HS-27A (cell line): Measurements from ENCODE around the gene BCO1.

Experiments used
- DNase-seq: peaks from one replicate; pipeline ENCODE4 v3.0.0-alpha.2; 2012; ENCODE audit warnings: low read depth, missing footprints

The BCO1 gene

DNA sequence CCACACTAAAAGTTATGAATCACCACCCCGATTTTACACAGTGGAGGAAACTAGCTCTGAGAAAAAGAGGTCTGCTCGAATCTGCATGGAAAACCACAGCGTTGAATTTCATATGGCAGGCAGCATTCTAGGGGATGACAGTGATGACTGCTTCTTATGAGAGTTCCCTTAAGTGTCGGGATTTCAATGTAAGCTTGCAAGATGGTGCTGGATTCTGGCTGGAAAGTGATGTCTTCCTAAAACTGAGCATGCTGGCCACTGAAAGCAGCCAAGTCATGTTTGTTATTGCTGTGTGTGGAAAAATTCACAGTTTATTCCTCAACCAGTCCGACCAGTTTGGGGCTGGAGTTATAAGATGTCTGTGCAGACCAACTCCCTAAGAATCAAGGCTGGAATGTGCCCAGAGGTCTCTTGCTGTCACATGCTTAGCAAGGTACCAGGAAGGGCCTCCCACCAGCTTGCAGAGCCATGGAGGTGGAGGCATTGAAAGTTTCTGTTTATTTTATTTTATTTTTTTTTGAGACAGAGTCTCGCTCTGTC is 39.1 kb downstream of the BCO1 start:
- DNase-seq: no peak

- no peak for DNase-seq
These were observed 40.0 kb downstream of the BCO1 start for GRCh38 chr16:81278526-81278925.

- DNase-seq: no peak
These were observed 40.9 kb downstream of the BCO1 start for GRCh38 chr16:81279392-81279791.

DNA sequence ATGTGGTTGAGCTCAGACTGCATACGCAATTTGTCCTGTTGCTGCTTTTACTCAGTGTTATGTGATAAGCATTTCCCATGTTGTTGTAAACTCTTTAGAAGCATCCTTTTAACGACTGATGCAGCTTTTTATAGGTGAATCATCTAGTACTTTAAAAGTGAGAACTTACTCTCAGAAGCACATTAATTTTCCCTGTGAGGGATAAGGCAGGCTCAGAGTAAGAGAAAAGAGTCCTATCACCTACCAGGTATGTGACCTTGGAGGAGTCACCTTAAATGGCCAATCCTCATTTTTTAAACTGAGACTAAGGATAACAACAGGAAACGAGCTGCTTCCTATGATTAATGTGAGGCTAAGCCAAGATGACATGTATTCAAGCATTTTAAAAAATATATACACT is 41.9 kb downstream of the BCO1 start:
- no peak for DNase-seq

DNA sequence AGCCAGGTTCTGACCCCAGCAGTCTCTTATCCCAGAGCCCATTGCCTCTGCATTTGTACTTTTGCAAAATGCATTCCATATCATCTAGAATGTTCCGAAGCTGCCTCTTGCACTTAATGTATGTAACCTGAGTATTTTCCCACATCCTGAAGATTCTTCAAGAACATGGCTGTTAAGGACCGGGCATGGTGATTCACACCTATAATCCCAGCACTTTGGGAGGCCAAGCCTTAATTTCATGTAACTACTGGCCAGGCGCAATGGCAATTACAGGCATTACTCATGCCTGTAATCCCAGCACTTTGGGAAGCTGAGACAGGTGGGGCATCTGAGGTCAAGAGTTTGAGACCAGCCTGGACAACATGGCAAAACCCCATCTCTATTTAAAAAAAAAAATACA is 44.6 kb downstream of the BCO1 start:
- DNase-seq: no peak

- DNase-seq: no peak
These were observed 46.6 kb downstream of the BCO1 start for GRCh38 chr16:81284995-81285600.

DNA sequence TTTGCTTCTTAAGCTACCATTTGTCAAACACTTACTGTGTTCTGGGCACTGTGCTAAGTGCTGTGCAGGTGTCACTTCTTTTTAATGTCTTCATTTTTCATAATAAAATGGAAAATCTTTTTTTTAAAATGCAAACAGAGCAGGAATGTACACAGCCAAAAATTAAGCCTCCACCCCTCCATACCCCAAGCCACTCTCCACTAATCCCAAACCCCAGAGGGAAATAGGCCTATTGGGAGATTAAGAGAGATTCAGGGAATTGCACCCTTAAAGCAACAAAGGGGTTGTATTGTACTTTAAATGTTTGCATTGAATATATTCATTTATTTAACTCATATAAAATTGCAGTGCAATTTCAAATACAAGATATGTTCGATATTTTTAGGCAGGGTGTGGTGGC is 47.7 kb downstream of the BCO1 start:
- DNase-seq: no peak

DNA sequence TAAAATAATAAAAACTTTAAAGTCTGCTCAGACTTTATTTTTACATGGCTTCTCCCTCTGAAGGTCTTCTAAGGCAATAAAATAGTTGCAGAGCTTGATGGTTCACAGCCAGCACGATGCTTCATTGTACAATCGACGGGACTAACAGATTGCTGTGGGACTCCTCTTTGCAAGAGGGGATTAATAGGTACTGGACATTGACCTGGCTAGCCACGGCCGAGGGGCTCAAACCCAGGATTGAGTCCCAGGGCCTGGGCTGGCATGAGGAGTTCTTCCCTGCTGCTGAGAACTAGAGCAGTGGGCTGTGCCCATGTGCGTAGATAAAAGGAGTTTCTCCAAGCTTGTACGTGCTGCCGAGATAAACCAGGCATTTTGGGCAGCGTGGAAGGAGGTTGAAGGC is 52.6 kb downstream of the BCO1 start:
- no peak for DNase-seq

- no peak for DNase-seq
These were observed 54.4 kb downstream of the BCO1 start for GRCh38 chr16:81292936-81293335.

DNA sequence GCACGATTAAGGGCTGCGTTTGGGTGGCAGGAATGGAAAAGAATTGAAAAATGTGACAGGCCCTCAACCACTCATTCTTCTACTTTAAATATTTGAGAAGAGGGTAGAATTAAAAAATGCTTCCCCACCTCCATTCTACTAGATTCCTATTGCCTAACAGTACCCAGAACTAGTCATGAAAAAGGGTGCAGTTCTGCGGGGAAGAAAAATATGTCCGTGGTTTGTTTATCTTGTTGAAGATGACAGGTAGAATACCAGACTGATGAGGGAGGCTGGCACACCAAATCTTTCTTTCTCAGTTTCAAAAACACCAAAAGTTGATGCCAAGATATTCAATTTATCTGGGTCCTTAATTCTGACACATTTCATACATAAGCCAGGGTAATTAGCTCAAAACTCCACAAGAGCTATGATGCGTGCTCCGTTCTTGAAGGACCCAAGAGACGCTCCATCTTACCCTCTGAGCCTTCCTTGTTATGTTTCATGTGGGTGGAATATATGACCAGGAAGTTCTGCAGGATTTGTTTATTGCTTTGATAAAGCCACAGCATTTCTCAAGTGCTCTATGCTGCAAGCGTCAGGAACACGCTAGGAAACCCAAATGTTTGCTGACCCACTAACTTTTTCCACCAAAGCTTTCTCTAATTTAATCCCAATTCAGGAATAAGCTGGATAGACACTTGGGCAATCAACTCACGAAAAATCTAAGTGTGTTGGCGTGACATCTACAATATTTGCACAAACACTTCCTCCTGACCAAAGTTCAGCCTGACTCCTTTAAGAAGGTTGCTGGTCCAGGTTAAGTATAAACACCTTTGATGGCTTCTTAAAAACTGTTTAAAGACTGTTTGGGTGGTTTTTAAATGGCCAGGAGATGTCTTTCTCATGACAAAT is 55.7 kb downstream of the BCO1 start:
- DNase-seq: no peak

- DNase-seq: no peak
These were observed 58.1 kb downstream of the BCO1 start for GRCh38 chr16:81296631-81297030.

GRCh38 chr16:81307770-81308169 is 69.3 kb downstream of the BCO1 start:
- DNase-seq: no peak

GRCh38 chr16:81310045-81310644 is 71.7 kb downstream of the BCO1 start:
- DNase-seq: no peak

DNA sequence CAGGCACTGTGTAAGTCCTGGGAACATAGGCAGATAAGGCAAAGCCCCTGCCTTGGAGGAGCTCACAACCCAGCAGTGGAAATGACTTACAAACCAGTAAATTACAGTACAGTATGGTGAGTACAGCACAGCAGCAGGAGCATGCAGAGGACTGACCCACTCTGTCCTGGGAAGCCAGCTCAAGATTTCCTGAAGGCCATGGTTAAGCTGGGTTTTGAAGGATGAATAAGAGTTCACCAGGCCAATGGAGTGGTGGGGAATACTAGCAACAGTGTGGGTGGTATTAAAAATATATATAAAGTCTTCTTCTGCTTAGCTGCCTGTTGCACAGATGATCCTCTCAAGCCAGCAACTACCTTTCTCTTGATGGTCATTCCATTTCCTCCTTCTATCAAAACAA is 73.3 kb downstream of the BCO1 start:
- DNase-seq: no peak

- no peak for DNase-seq
These were observed 75.5 kb downstream of the BCO1 start for GRCh38 chr16:81313701-81314602.

DNA sequence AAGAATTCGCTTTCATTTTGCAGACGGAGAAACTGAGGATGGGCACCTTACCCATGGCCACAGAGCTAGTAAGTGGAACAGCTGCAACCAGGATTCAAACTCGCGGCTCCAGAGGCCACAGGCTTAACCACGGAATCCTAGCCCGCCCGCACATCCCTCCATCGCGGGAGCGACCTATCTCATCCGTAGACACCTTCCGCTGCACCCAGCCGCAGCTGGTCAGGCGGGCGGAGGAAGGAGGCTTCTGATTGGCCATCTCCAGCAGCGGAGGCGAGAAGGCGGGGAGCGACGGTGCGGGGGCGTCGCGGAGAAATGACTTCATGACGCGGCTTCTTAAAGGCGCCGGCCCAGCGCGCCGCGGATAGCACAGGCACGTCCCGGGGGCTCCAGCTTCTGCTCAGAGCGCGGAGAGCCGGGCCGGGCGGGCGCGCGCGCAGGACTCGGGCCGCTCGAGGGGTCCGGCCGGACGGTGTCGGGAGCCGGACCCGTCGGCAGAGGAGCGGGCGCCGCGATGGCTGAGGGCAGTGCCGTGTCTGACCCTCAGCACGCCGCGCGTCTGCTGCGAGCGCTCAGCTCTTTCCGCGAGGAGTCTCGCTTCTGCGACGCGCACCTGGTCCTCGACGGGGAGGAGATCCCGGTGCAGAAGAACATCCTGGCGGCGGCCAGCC is 76.2 kb downstream of the BCO1 start, which contains the start of gene GAN:
TSS of gene GAN (plus strand) at position 360 of the 668 bp plus-strand sequence. CDS start at position 512, 152 bp downstream.
- DNase-seq: peak; percentile 89

DNA sequence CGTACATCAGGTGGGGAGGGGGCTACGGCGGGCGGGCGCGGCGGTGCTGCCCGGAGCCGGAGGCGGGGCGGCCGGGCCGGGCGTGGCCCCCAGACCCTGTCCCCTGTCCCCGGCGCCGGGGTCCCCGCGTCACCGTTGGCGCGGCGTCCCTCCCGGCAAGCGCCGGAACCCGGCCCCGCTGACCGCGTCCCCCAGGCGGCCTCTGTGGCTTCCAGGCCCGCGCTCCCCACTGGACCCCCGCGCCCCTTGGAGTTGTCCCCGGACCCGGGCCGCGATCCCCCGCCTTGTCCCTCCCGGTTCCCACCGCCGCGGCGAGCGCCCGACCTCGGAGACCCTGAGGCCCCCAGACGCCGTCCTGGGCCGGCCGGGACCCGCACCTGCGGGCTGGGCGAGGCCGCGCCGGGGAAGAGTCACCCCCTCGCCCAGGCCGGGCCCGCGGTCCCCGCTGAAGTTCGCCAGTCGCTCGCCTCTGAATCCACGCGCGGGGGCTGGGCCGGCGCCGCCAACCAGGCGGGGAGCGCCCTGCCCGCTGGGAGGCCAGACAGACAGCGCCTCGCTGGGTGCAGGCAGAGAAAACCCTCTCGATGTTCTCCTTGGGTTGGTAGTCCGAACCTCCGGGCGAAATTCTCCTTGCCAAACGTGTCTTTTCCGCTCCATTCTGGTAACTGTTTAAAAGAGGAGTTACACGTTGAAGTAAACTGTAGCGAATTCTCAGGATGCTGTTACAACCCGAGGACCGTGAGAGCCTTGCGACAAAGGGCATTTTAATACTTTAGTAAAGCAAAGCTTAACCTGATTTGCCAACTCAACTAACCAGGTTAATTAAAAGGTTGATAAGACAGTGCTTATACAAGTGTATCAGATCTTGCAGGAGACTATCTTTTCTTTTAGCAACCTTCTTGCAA is 77.0 kb downstream of the BCO1 start:
- peak; percentile 5 for DNase-seq

GRCh38 chr16:81316176-81316496 is 77.6 kb downstream of the BCO1 start:
- no peak for DNase-seq

DNA sequence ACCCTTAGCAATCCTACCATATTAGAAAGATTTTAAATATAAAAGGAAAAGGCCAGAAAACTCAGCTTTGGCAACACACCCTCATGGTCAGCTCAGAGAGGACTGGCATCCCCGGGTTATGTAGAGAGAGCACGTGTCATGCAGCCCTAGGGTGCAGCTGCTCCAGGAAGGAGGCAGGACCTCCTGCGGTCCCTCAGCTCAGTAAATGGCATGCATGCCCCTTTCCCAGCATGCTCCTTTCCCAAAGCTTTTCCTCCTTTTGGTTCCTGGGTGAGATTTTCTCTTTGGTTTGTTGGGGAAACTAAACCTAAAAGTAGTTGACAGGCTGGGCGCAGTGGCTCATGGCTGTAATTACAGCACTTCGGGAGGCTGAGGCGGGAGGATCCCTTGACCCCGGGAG is 80.2 kb downstream of the BCO1 start:
- DNase-seq: no peak

DNA sequence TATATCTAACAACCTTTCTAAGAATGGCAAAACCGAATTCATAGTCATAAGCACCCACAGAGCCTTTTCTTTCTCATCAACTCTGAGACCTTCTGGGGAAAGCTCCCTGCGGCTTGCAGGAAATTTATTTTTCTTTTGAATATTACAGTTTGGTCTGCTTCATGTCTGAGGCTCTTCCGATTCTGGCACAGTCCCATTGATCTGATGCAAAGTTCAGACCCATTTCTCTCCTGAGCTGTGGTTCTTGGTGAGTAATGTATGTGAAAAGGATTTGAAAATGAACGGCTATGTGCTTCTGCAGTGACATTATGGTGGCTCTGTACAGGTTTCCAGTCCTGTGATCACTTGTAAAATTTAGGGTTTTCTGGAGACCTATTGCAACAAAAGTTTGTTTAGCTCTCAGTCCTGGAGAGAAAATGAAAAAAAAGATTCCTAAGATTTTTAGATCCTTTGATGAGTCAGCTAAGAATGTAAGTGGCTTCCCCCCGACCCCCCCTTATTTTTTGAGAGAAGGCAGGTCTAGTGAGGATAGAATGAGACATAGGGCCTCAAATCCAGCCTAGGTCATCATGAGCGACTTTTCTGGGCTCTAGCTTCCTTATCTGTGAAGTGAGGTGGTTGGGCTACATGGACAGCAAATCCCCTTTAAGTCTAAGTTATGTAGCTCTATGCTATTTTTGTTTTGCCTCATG is 80.9 kb downstream of the BCO1 start:
- DNase-seq: peak; percentile 64
